Small intestine (tissue), 16 donors: Measurements from ENCODE around the gene ANO3. TPM values are rescaled to one million over a fixed set of nuclear protein-coding genes. Genes with fewer than 3 reads are reported as not detected.
"Not testable (repeated sequence)": the region's sequence is repeated elsewhere in the genome, so short reads cannot be mapped to it uniquely, and the experiment has no call there.

Experiments
- DNase-seq, 2 donors: peaks; one replicate each; pipeline versions ENCODE4 v3.0.0 to v3.0.0-alpha.2; 2013
- FAIRE-seq: peaks from 2 replicates; lab custom pipeline; 2012; peaks lifted over from hg19 to GRCh38; lab: Jason Lieb, UNC
- H3K27ac ChIP-seq, 3 donors: one replicate each; pipeline ENCODE4 v1.5.1; 2013; ENCODE audit warnings: low read length in 2 of 3, mild to moderate bottlenecking in 2 of 3, control low read depth in 1 of 3, inconsistent platforms in 1 of 3, low read depth in 1 of 3, moderate library complexity in 1 of 3
- H3K27me3 ChIP-seq, 3 donors: one replicate each; pipeline ENCODE4 v1.6.1; 2013; ENCODE audit warnings: low read length in 3 of 3, inconsistent platforms in 1 of 3; ENCODE audit not compliant: control insufficient read depth in 3 of 3, insufficient read depth in 3 of 3
- H3K36me3 ChIP-seq, 3 donors: one replicate each; pipeline ENCODE4 v1.6.1; 2013; ENCODE audit warnings: low read length in 3 of 3, inconsistent platforms in 1 of 3, low read depth in 1 of 3, mild to moderate bottlenecking in 1 of 3, moderate library complexity in 1 of 3; ENCODE audit not compliant: control insufficient read depth in 3 of 3, insufficient read depth in 2 of 3
- H3K4me1 ChIP-seq, 3 donors: one replicate each; pipeline ENCODE4 v1.6.1; 2013; ENCODE audit warnings: low read length in 2 of 3, inconsistent platforms in 1 of 3, low read depth in 1 of 3, mild to moderate bottlenecking in 1 of 3, moderate library complexity in 1 of 3; ENCODE audit not compliant: control insufficient read depth in 3 of 3, insufficient read depth in 2 of 3
- H3K4me3 ChIP-seq, 3 donors: one replicate each; pipeline ENCODE4 v1.5.1; 2013; ENCODE audit warnings: low read length in 3 of 3, control low read depth in 1 of 3, inconsistent platforms in 1 of 3, low read depth in 1 of 3, mild to moderate bottlenecking in 1 of 3, moderate library complexity in 1 of 3
- H3K9me3 ChIP-seq, 2 donors: one replicate each; pipeline ENCODE4 v1.6.1; 2013; ENCODE audit warnings: low read depth in 1 of 2, low read length in 1 of 2; ENCODE audit not compliant: control insufficient read depth in 2 of 2, insufficient read depth in 1 of 2
- WGBS, 3 donors: extraction: QIAGEN DNeasy Blood & Tissue Kit; methylation state at CpG; one replicate each; pipeline ENCODE4 v1.1.7; 2013; 5-methylcytosine and 5-hydroxymethylcytosine counted together
- long read RNA-seq, 10 donors: transcript quantifications; one replicate each; lab custom pipeline, GENCODE V29; 2026
- polyA plus RNA-seq, 4 donors: library from polyadenylated mRNA; stranded (reverse) in 3 of 4; unstranded in 1 of 4; fragments of 200-250 nt in 3 of 4; fragments of 120-200 nt in 1 of 4; gene quantifications; one replicate each; pipeline versions ENCODE4 v1.2.1 to v1.2.3, GENCODE V29; 2013
- donor health status: healthy with polysubstance abuse.
- donor health status: control.
- donor health status: control.
- donor health status: Bipolar disorder and iron deficiency.
- donor health status: healthy.

ANO3 gene
- polyA plus RNA-seq: under 1 TPM in 3 of 4 donors, not detected in 1; under 0.01 to 0.10 (median 0.09) TPM
- long read RNA-seq, donor 1, partial matches to known transcripts: 301 of 301 reads
- long read RNA-seq, donor 1, other reads (novel, unspliced or antisense): 0 of 301 reads
- long read RNA-seq, donor 2: 0 reads
- long read RNA-seq, donor 3: 0 reads
- long read RNA-seq, donor 4: 0 reads
- long read RNA-seq, donor 5: 0 reads
- long read RNA-seq, donor 6: 0 reads
- long read RNA-seq, donor 7: 0 reads
- long read RNA-seq, donor 8: 0 reads
- long read RNA-seq, donor 9: 0 reads
- long read RNA-seq, donor 10: 0 reads

GRCh38 chr11:26331911-26332571 is at the start of gene ANO3:
ANO3 (plus strand) TSS chr11:26332130; CDS start chr11:26332276, 146 bp downstream.
- WGBS, 3 donors: 5 to 11% (median 8%) methylated on average over 34 to 36 of the region's 36 CpGs
- DNase-seq: peak; percentile 9 to 70
- peaks cover 0 to 8% (median 1%) of the 10 kb centered on the region in 3 donors for H3K27me3 ChIP-seq
- H3K4me3 ChIP-seq: peak within 1 kb of the TSS in 1 of 3 donors; percentile 28
- H3K27ac ChIP-seq: no peak within 1 kb of the TSS
- H3K4me1 ChIP-seq: peaks cover 0 to 5% (median 0%) of the 10 kb centered on the region in 3 donors
- H3K9me3 ChIP-seq: no peaks in the 10 kb centered on the region
- no peak for FAIRE-seq
- no peaks in the 10 kb centered on the region for H3K36me3 ChIP-seq

GRCh38 chr11:26283852-26284408 is 48.0 kb upstream of the ANO3 start:
- Histone ChIP-seq H3K27ac (no peak overlapping the region), H3K9me3 (no peaks in the 10 kb centered on the region), H3K27me3 (peaks cover 0 to 5% (median 0%) of the 10 kb centered on the region in 3 donors), H3K36me3 (no peaks in the 10 kb centered on the region), H3K4me1 (no peaks in the 10 kb centered on the region), H3K4me3 (no peak overlapping the region)
- DNase-seq (no peak), FAIRE-seq (no peak)
- 63 to 69% (median 68%) methylated on average over 6 of the region's 6 CpGs for WGBS, 3 donors

GRCh38 chr11:26285608-26286007 is 46.3 kb upstream of the ANO3 start:
- H3K4me3 ChIP-seq: no peak overlapping the region
- FAIRE-seq (no peak), DNase-seq (no peak)
- H3K4me1 ChIP-seq: no peaks in the 10 kb centered on the region
- no peaks in the 10 kb centered on the region for H3K9me3 ChIP-seq
- H3K27ac ChIP-seq: no peak overlapping the region
- H3K36me3 ChIP-seq: no peaks in the 10 kb centered on the region
- WGBS, 3 donors: 68 to 81% (median 75%) methylated on average over 3 of the region's 3 CpGs
- peaks cover 0 to 5% (median 0%) of the 10 kb centered on the region in 3 donors for H3K27me3 ChIP-seq

GRCh38 chr11:26286472-26287066 is 45.4 kb upstream of the ANO3 start:
- Histone ChIP-seq H3K9me3 (no peaks in the 10 kb centered on the region), H3K4me3 (no peak overlapping the region), H3K27me3 (peaks cover 0 to 5% (median 0%) of the 10 kb centered on the region in 3 donors), H3K4me1 (no peaks in the 10 kb centered on the region), H3K36me3 (no peaks in the 10 kb centered on the region), H3K27ac (no peak overlapping the region)
- FAIRE-seq: no peak
- DNase-seq: no peak
- WGBS, 3 donors: 15 to 23% (median 22%) methylated on average over 5 of the region's 5 CpGs

- FAIRE-seq (no peak), DNase-seq (no peak)
- H3K27me3 ChIP-seq: peaks cover 0 to 5% (median 0%) of the 10 kb centered on the region in 3 donors
- H3K4me3 ChIP-seq: no peak overlapping the region
- H3K27ac ChIP-seq: no peak overlapping the region
- WGBS, 3 donors: 55 to 73% (median 67%) methylated on average over 5 of the region's 5 CpGs
- no peaks in the 10 kb centered on the region for H3K9me3 ChIP-seq
- H3K36me3 ChIP-seq: no peaks in the 10 kb centered on the region
- H3K4me1 ChIP-seq: no peaks in the 10 kb centered on the region
Observed at GRCh38 chr11:26287067-26287518, 44.8 kb upstream of the ANO3 start.

- WGBS, 3 donors: 17 to 21% (median 19%) methylated on average over 4 of the region's 4 CpGs
- DNase-seq (peak; percentile 47 to 59), FAIRE-seq (no peak)
- Histone ChIP-seq H3K27ac (no peak overlapping the region), H3K27me3 (no peaks in the 10 kb centered on the region), H3K36me3 (no peaks in the 10 kb centered on the region), H3K4me1 (no peaks in the 10 kb centered on the region), H3K4me3 (no peak overlapping the region), H3K9me3 (no peaks in the 10 kb centered on the region)
Observed at GRCh38 chr11:26297189-26297975, 34.5 kb upstream of the ANO3 start.

GRCh38 chr11:26316372-26316771 is 15.6 kb upstream of the ANO3 start:
- not testable (repeated sequence) for H3K9me3 ChIP-seq, H3K4me3 ChIP-seq, FAIRE-seq, H3K27me3 ChIP-seq, H3K36me3 ChIP-seq, H3K4me1 ChIP-seq
- peak in 1 of 2 donors; percentile 16 for DNase-seq
- peak overlapping the region in 1 of 3 donors; percentile 23 for H3K27ac ChIP-seq
- WGBS, 3 donors: 13 to 55% (median 23%) methylated on average over 5 of the region's 5 CpGs
